Transverse colon (tissue), 3 donors: ENCODE measurements around the gene DGKH.
"Not testable (repeated sequence)": the region's sequence is repeated elsewhere in the genome, so short reads cannot be mapped to it uniquely, and the experiment has no call there.

Experiments used
- CTCF ChIP-seq, 5 experiments: fragments of 200-600 bp in 3 of 5; fragments of 450-650 bp in 2 of 5; sonication (generic) in 3 of 5; IDR thresholded peaks; 1 replicate in 2 of 5; 2 replicates in 3 of 5; pipeline ENCODE4 v1.5.1; 2016 to 2017; ENCODE audit warnings: antibody characterized with exemption in 5 of 5, inconsistent platforms in 3 of 5, mild to moderate bottlenecking in 2 of 5, moderate library complexity in 1 of 5
- EP300 ChIP-seq: sonication (generic); formaldehyde crosslinking; IDR thresholded peaks from one replicate; pipeline ENCODE4 v1.6.1; 2017; ENCODE audit warnings: antibody characterized with exemption, low read depth
- POLR2A ChIP-seq: fragments of 450-650 bp; IDR thresholded peaks from one replicate; pipeline ENCODE4 v1.6.1; 2016; ENCODE audit warnings: antibody characterized with exemption, mild to moderate bottlenecking, moderate library complexity

GRCh38 chr13:42141052-42141451 lies 92.6 kb downstream of the DGKH start:
- not testable (repeated sequence) for TF ChIP-seq POLR2A; EP300; CTCF (IDR thresholded peaks at IDR 0.05)
